Prostate gland (tissue), 2 donors: Measurements from ENCODE around the gene VAV2.

Experiments used
- POLR2A ChIP-seq: fragments of 450-650 bp; IDR thresholded peaks from one replicate; pipeline ENCODE4 v1.6.1; 2016; ENCODE audit warnings: antibody characterized with exemption, mild to moderate bottlenecking
- POLR2AphosphoS5 ChIP-seq: sonication (generic); formaldehyde crosslinking; IDR thresholded peaks from one replicate; pipeline ENCODE4 v1.6.1; 2017; ENCODE audit warnings: antibody characterized with exemption
- TF ChIP-seq, protein P1 (sequence below), 4 experiments: fragments of 200-600 bp in 2 of 4; fragments of 450-650 bp in 2 of 4; sonication (generic) in 2 of 4; IDR thresholded peaks; 1 replicate in 3 of 4; 2 replicates in 1 of 4; pipeline ENCODE4 v1.5.1; 2016 to 2019; ENCODE audit warnings: antibody characterized with exemption in 4 of 4, mild to moderate bottlenecking in 2 of 4, moderate library complexity in 2 of 4

DNA sequence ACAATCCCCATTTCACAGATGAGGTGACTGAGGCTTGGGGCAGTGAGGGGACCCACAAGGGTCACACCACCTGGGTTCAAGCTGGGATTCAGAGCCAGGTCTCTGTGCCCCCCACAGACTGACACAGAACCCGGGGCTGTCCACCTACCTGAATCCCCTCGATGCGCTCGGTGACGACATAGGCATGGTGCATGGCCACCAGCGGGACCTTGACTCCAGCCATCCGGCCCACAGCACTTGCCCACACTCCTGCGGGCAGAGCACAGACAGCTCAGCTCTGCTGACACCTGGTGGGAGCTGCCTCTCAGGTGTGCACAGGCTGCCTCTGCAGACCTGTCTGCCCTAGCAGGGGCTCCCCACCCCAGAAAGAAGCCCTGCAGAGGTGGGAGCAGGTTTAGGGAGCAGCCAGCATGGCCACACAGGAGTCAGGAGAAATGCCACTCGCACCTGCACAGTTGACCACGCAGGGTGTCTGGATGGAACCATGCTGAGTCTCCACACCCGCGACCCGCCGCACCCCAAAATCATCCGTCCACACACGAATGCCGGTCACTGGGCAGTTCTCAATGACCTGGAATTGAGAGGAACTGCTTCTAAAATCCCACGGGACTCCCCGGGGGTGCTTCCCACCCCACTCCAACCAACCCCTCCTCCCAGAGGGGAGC, 262.4 kb downstream of the VAV2 start:
- TF ChIP-seq POLR2A (no peak), POLR2AphosphoS5 (no peak)
- TF ChIP-seq, protein P1, sequence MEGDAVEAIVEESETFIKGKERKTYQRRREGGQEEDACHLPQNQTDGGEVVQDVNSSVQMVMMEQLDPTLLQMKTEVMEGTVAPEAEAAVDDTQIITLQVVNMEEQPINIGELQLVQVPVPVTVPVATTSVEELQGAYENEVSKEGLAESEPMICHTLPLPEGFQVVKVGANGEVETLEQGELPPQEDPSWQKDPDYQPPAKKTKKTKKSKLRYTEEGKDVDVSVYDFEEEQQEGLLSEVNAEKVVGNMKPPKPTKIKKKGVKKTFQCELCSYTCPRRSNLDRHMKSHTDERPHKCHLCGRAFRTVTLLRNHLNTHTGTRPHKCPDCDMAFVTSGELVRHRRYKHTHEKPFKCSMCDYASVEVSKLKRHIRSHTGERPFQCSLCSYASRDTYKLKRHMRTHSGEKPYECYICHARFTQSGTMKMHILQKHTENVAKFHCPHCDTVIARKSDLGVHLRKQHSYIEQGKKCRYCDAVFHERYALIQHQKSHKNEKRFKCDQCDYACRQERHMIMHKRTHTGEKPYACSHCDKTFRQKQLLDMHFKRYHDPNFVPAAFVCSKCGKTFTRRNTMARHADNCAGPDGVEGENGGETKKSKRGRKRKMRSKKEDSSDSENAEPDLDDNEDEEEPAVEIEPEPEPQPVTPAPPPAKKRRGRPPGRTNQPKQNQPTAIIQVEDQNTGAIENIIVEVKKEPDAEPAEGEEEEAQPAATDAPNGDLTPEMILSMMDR (IDR thresholded peaks at IDR 0.05) = no peak
